ENCODE measurements around the gene SLIT2. TPM values are rescaled to one million over a fixed set of nuclear protein-coding genes. Genes with fewer than 3 reads are reported as not detected.
A peak's percentile ranks its signal among the peaks of the same experiment; 100 is the strongest.

The SLIT2 gene
- total and polyA plus RNA-seq, 2 donors from 2014 or later: 9.2 to 11.5 TPM

- DNase-seq: peak in 2 of 5 donors; percentile 43 to 51
- Histone ChIP-seq H3K9ac (ENCODE audit: low read length in 3 of 3) (peak overlapping the region in 2 of 3 donors; percentile 42 to 53), H3K27ac (ENCODE audit: low read depth in 2 of 2, low read length in 2 of 2) (no peak overlapping the region), H3K4me1 (ENCODE audit: control insufficient read depth in 2 of 3, insufficient read depth in 2 of 3, low read depth in 1 of 3, low read length in 3 of 3) (peaks cover 0 to 3% (median 2%) of the 10 kb centered on the region in 3 donors), H3K4me3 (ENCODE audit: low read length in 3 of 3) (peak overlapping the region; percentile 63 to 84 (median 74)), H3K9me3 (ENCODE audit: control insufficient read depth in 2 of 3, insufficient read depth in 1 of 3, low read length in 3 of 3) (no peaks in the 10 kb centered on the region), H3K36me3 (ENCODE audit: control insufficient read depth in 2 of 3, insufficient read depth in 3 of 3, low read length in 3 of 3) (no peaks in the 10 kb centered on the region), H3K27me3 (ENCODE audit: control insufficient read depth, insufficient read depth, low read length) (no peaks in the 10 kb centered on the region)
- no peak for FAIRE-seq
- TF ChIP-seq CTCF (IDR thresholded peaks at IDR 0.05; ENCODE audit: borderline replicate concordance, extremely low read depth, insufficient read depth): no peak
- intact Hi-C loops (cut with DNase I): no loop called here
Measured at GRCh38 chr4:20253283-20253734, 1.6 kb downstream of the SLIT2 start.

GRCh38 chr4:20253735-20254409 is 2.2 kb downstream of the SLIT2 start:
- intact Hi-C loops (cut with DNase I): no loop called here
- peak overlapping the region; percentile 37 to 53 (median 42) for H3K9ac ChIP-seq (ENCODE audit: low read length in 3 of 3)
- no peak for TF ChIP-seq CTCF (IDR thresholded peaks at IDR 0.05; ENCODE audit: borderline replicate concordance, extremely low read depth, insufficient read depth)
- H3K27ac ChIP-seq (ENCODE audit: low read depth in 2 of 2, low read length in 2 of 2): peak overlapping the region in 1 of 2 donors; percentile 32
- peaks cover 0 to 3% (median 2%) of the 10 kb centered on the region in 3 donors for H3K4me1 ChIP-seq (ENCODE audit: control insufficient read depth in 2 of 3, insufficient read depth in 2 of 3, low read depth in 1 of 3, low read length in 3 of 3)
- no peaks in the 10 kb centered on the region for H3K27me3 ChIP-seq (ENCODE audit: control insufficient read depth, insufficient read depth, low read length)
- peak overlapping the region; percentile 63 to 84 (median 74) for H3K4me3 ChIP-seq (ENCODE audit: low read length in 3 of 3)
- H3K36me3 ChIP-seq (ENCODE audit: control insufficient read depth in 2 of 3, insufficient read depth in 3 of 3, low read length in 3 of 3): no peaks in the 10 kb centered on the region
- FAIRE-seq (no peak), DNase-seq (peak; percentile 43 to 73 (median 51))
- no peaks in the 10 kb centered on the region for H3K9me3 ChIP-seq (ENCODE audit: control insufficient read depth in 2 of 3, insufficient read depth in 1 of 3, low read length in 3 of 3)

GRCh38 chr4:20254511-20255250 is 3.0 kb downstream of the SLIT2 start:
- H3K9me3 ChIP-seq (ENCODE audit: control insufficient read depth in 2 of 3, insufficient read depth in 1 of 3, low read length in 3 of 3): no peaks in the 10 kb centered on the region
- H3K4me3 ChIP-seq (ENCODE audit: low read length in 3 of 3): peak overlapping the region; percentile 63 to 84 (median 74)
- intact Hi-C loops (cut with DNase I): no loop called here
- H3K4me1 ChIP-seq (ENCODE audit: control insufficient read depth in 2 of 3, insufficient read depth in 2 of 3, low read depth in 1 of 3, low read length in 3 of 3): peaks cover 0 to 3% (median 2%) of the 10 kb centered on the region in 3 donors
- no peaks in the 10 kb centered on the region for H3K36me3 ChIP-seq (ENCODE audit: control insufficient read depth in 2 of 3, insufficient read depth in 3 of 3, low read length in 3 of 3)
- no peak for TF ChIP-seq CTCF (IDR thresholded peaks at IDR 0.05; ENCODE audit: borderline replicate concordance, extremely low read depth, insufficient read depth)
- peak overlapping the region; percentile 10 to 53 (median 42) for H3K9ac ChIP-seq (ENCODE audit: low read length in 3 of 3)
- FAIRE-seq: no peak
- no peaks in the 10 kb centered on the region for H3K27me3 ChIP-seq (ENCODE audit: control insufficient read depth, insufficient read depth, low read length)
- peak overlapping the region in 1 of 2 donors; percentile 32 for H3K27ac ChIP-seq (ENCODE audit: low read depth in 2 of 2, low read length in 2 of 2)
- peak; percentile 72 to 84 (median 78) for DNase-seq
